Esophagus squamous epithelium (tissue), 4 donors: ENCODE results near the gene GRIK2.

Experiments used
- CTCF ChIP-seq, 6 experiments: fragments of 450-650 bp in 4 of 6; fragments of 200-600 bp in 2 of 6; sonication (generic) in 2 of 6; IDR thresholded peaks; one replicate each; pipeline ENCODE4 v1.5.1; 2016 to 2019; ENCODE audit warnings: antibody characterized with exemption in 6 of 6, mild to moderate bottlenecking in 4 of 6, moderate library complexity in 4 of 6
- POLR2A ChIP-seq, 4 donors: fragments of 450-650 bp; IDR thresholded peaks; one replicate each; pipeline ENCODE4 v1.6.1; 2017; ENCODE audit warnings: antibody characterized with exemption in 4 of 4, mild to moderate bottlenecking in 4 of 4, moderate library complexity in 3 of 4

GRCh38 chr6:101543796-101544195 is 150.3 kb downstream of the GRIK2 start:
- no peak for TF ChIP-seq CTCF (IDR thresholded peaks at IDR 0.05)
- no peak for TF ChIP-seq POLR2A (IDR thresholded peaks at IDR 0.05)
